DMS79 (cell line): Measurements from ENCODE around the gene KCNK2.

Experiments used
- DNase-seq: peaks from one replicate; lab custom pipeline; 2025; lab: John Stamatoyannopoulos, UW

Gene KCNK2

GRCh38 chr1:215256936-215257679 is 174.6 kb downstream of the KCNK2 start:
- no peak for DNase-seq

- no peak for DNase-seq
Measured at GRCh38 chr1:215260711-215261110, 178.2 kb downstream of the KCNK2 start.

- no peak for DNase-seq
Measured at GRCh38 chr1:215262106-215262505, 179.6 kb downstream of the KCNK2 start.

GRCh38 chr1:215263636-215264035 is 181.1 kb downstream of the KCNK2 start:
- DNase-seq: no peak

- no peak for DNase-seq
Measured at GRCh38 chr1:215264649-215265048, 182.1 kb downstream of the KCNK2 start.

GRCh38 chr1:215267495-215267894 is 185.0 kb downstream of the KCNK2 start:
- no peak for DNase-seq

GRCh38 chr1:215269955-215270354 is 187.4 kb downstream of the KCNK2 start:
- DNase-seq: no peak

GRCh38 chr1:215273838-215274516 is 191.4 kb downstream of the KCNK2 start:
- DNase-seq: no peak

GRCh38 chr1:215276582-215276981 is 194.0 kb downstream of the KCNK2 start:
- DNase-seq: no peak

- no peak for DNase-seq
Measured at GRCh38 chr1:215277532-215277931, 195.0 kb downstream of the KCNK2 start.

GRCh38 chr1:215279682-215280081 is 197.1 kb downstream of the KCNK2 start:
- no peak for DNase-seq

- DNase-seq: no peak
Measured at GRCh38 chr1:215282557-215282956, 200.0 kb downstream of the KCNK2 start.

- no peak for DNase-seq
Measured at GRCh38 chr1:215285013-215285800, 202.7 kb downstream of the KCNK2 start.
